H7 (cell line): ENCODE results near the gene CTTNBP2NL. TPM values are rescaled to one million over a fixed set of nuclear protein-coding genes. Genes with fewer than 3 reads are reported as not detected.
A peak's percentile ranks its signal among the peaks of the same experiment; 100 is the strongest.
"Not testable (repeated sequence)": the region's sequence is repeated elsewhere in the genome, so short reads cannot be mapped to it uniquely, and the experiment has no call there.

ENCODE experiments used
- DNase-seq: peaks from one replicate; pipeline ENCODE4 v3.0.0; 2012
- H3K27me3 ChIP-seq: 2 replicates; pipeline ENCODE4 v1.6.0; 2011; ENCODE audit warnings: mild to moderate bottlenecking, low read length; ENCODE audit not compliant: control insufficient read depth, insufficient read depth
- H3K36me3 ChIP-seq: replicated peaks from 2 replicates; pipeline ENCODE4 v1.5.1; 2011; ENCODE audit warnings: low read length; ENCODE audit not compliant: control insufficient read depth, insufficient read depth
- H3K4me3 ChIP-seq: 2 replicates; pipeline ENCODE4 v1.5.1; 2011; ENCODE audit warnings: low read depth, mild to moderate bottlenecking, control low read depth, low read length, moderate library complexity; ENCODE audit not compliant: insufficient read depth
- total RNA-seq: library from RNA; depleted of rRNA; stranded (reverse); fragments of >200 nt; shearing (Covaris generic); gene quantifications from 2 replicates; pipeline ENCODE4 v1.2.3, GENCODE V29; 2014

The CTTNBP2NL gene
- total RNA-seq, 1 experiment from 2014 or later = 9.7 TPM

- DNase-seq = no peak
Measured at GRCh38 chr1:112375701-112376100, 20.3 kb upstream of the CTTNBP2NL start.

GRCh38 chr1:112380356-112380755, 15.7 kb upstream of the CTTNBP2NL start:
- no peak for DNase-seq
- H3K27me3 ChIP-seq = no peaks in the 10 kb centered on the region; the same call in 1 of the 2 replicates
- H3K4me3 ChIP-seq = no peak overlapping the region
- H3K36me3 ChIP-seq = no peaks in the 10 kb centered on the region

More at GRCh38 chr1:112375701-112376100, 20.3 kb upstream of the CTTNBP2NL start:
- H3K4me3 ChIP-seq = no peak overlapping the region
- H3K27me3 ChIP-seq = no peaks in the 10 kb centered on the region; the same call in 1 of the 2 replicates
- no peaks in the 10 kb centered on the region for H3K36me3 ChIP-seq

GRCh38 chr1:112381324-112382076, 14.5 kb upstream of the CTTNBP2NL start:
- no peaks in the 10 kb centered on the region for H3K36me3 ChIP-seq
- no peak for DNase-seq

GRCh38 chr1:112383759-112384370, 12.1 kb upstream of the CTTNBP2NL start:
- Histone ChIP-seq H3K36me3 (no peaks in the 10 kb centered on the region), H3K4me3 (no peak overlapping the region), H3K27me3 (no peaks in the 10 kb centered on the region; the same call in 1 of the 2 replicates)
- no peak for DNase-seq

More at GRCh38 chr1:112381324-112382076, 14.5 kb upstream of the CTTNBP2NL start:
- Histone ChIP-seq H3K27me3 (no peaks in the 10 kb centered on the region; the same call in 1 of the 2 replicates), H3K4me3 (no peak overlapping the region)

- H3K4me3 ChIP-seq = no peak overlapping the region
- no peak for DNase-seq
- H3K36me3 ChIP-seq = no peaks in the 10 kb centered on the region
- H3K27me3 ChIP-seq = no peaks in the 10 kb centered on the region
Measured at GRCh38 chr1:112386024-112386723, 9.8 kb upstream of the CTTNBP2NL start.

- H3K27me3 ChIP-seq = no peaks in the 10 kb centered on the region
- H3K4me3 ChIP-seq = no peak overlapping the region
- DNase-seq = no peak
- no peaks in the 10 kb centered on the region for H3K36me3 ChIP-seq
Measured at GRCh38 chr1:112386731-112387346, 9.2 kb upstream of the CTTNBP2NL start.

GRCh38 chr1:112387807-112388206, 8.2 kb upstream of the CTTNBP2NL start:
- H3K27me3 ChIP-seq = no peaks in the 10 kb centered on the region
- H3K36me3 ChIP-seq = no peaks in the 10 kb centered on the region
- no peak for DNase-seq
- no peak overlapping the region for H3K4me3 ChIP-seq

- DNase-seq = no peak
- no peaks in the 10 kb centered on the region for H3K27me3 ChIP-seq
- no peak overlapping the region for H3K4me3 ChIP-seq
- no peaks in the 10 kb centered on the region for H3K36me3 ChIP-seq
Measured at GRCh38 chr1:112388436-112388835, 7.6 kb upstream of the CTTNBP2NL start.

GRCh38 chr1:112389689-112390088, 6.3 kb upstream of the CTTNBP2NL start:
- Histone ChIP-seq H3K36me3 (no peaks in the 10 kb centered on the region), H3K27me3 (no peaks in the 10 kb centered on the region), H3K4me3 (no peak overlapping the region)
- no peak for DNase-seq

GRCh38 chr1:112390335-112390734, 5.7 kb upstream of the CTTNBP2NL start:
- H3K27me3 ChIP-seq, DNase-seq, H3K4me3 ChIP-seq: not testable (repeated sequence)

GRCh38 chr1:112390775-112391602, 5.0 kb upstream of the CTTNBP2NL start:
- peak; percentile 83 for DNase-seq

More at GRCh38 chr1:112390335-112390734, 5.7 kb upstream of the CTTNBP2NL start:
- not testable (repeated sequence) for H3K36me3 ChIP-seq

GRCh38 chr1:112391603-112391940, 4.4 kb upstream of the CTTNBP2NL start:
- no peaks in the 10 kb centered on the region for H3K27me3 ChIP-seq
- DNase-seq = no peak
- no peak overlapping the region for H3K4me3 ChIP-seq
- H3K36me3 ChIP-seq = no peaks in the 10 kb centered on the region

More at GRCh38 chr1:112390775-112391602, 5.0 kb upstream of the CTTNBP2NL start:
- peak overlapping the region; percentile 31 for H3K4me3 ChIP-seq
- H3K36me3 ChIP-seq = no peaks in the 10 kb centered on the region
- no peaks in the 10 kb centered on the region for H3K27me3 ChIP-seq

- Histone ChIP-seq H3K27me3 (no peaks in the 10 kb centered on the region), H3K36me3 (no peaks in the 10 kb centered on the region), H3K4me3 (no peak overlapping the region)
- DNase-seq = no peak
Measured at GRCh38 chr1:112393631-112393974, 2.4 kb upstream of the CTTNBP2NL start.

GRCh38 chr1:112394743-112395062, 1.3 kb upstream of the CTTNBP2NL start:
- Histone ChIP-seq H3K4me3 (no peak overlapping the region), H3K27me3 (no peaks in the 10 kb centered on the region), H3K36me3 (no peaks in the 10 kb centered on the region)
- no peak for DNase-seq
